Activated naive CD4-positive, alpha-beta T cell treated with Interleukin-2 at 50 U/mL for 16 hours (primary cell): Measurements from ENCODE around the gene LIN52.
"Not testable (repeated sequence)": the region's sequence is repeated elsewhere in the genome, so short reads cannot be mapped to it uniquely, and the experiment has no call there.

ENCODE experiments used
- DNase-seq: peaks from one replicate; pipeline ENCODE4 v3.0.0-alpha.2; 2020

Gene LIN52

GRCh38 chr14:74111395-74112216, 26.9 kb downstream of the LIN52 start:
- not testable (repeated sequence) for DNase-seq

GRCh38 chr14:74125487-74125886, 40.7 kb downstream of the LIN52 start:
- not testable (repeated sequence) for DNase-seq

DNA sequence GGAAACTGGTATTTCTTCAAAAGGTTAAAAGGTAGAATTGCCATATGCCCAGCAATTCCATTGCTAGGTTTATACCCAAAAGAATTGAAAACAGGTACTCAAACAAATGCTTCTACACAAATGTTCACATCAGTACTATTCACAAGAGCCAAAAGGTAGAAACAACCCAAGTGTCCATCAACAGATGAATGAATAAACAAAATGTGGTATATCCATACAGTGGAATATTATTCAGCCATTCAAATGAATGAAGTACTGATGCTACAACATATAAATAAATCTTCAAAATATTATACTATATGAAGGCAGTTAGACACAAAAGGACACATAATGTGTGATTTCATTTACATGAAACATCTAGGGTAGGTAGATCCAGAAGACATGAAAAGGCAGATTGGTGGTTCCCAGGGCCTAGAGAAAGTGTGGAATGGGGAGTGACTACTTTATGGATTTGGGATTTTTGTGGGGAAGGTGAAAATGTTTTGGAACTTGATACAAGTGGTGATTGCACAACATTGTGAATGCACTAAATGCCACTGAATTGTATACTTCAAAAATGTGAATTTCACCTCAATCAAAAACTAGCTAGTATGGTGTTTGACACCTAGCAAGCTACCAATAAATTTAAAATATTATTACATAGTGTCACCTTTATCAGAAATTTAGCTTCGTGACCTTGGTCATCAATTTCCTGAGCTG, 41.7 kb downstream of the LIN52 start:
- DNase-seq: no peak

DNA sequence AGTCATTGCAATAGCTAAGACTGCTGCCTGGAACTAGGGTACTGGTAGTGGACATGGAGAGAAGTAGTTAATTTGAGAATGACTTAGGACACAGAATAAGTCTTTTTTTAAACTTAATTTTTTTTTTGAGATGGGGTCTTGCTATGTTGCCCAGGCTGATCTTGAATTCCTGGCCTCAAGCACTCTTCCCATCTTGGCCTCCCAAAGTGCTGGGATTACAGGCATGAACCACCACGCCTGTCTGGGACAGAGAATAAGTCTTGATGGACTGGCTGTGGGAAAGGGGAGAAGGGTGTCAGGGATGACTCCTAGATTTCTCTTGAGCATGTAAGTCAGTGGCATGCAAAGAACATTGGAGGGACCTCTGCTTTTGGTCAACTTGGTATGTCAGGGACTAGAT, 42.9 kb downstream of the LIN52 start:
- no peak for DNase-seq

GRCh38 chr14:74133833-74134481, 49.2 kb downstream of the LIN52 start:
- DNase-seq: no peak

GRCh38 chr14:74134484-74134883, 49.7 kb downstream of the LIN52 start:
- DNase-seq: no peak

DNA sequence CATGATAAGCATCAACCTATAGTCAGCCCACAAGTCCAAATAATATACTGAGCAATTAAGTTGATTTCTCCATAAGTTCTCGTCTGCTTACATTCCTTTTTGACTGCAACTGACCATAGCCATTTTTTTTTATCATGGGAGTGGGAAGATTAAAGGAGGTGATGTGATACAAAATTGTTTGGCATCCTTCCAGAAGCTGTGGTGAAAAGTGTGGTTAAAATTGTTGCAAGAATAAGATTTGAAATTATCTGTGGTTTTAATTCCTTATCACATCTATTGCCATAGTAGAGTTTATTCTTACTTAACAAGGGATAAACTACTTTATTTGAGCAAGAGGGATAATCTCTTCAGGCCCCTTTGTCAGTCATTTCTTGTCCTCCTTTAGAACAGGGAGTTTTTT, 50.7 kb downstream of the LIN52 start:
- no peak for DNase-seq

DNA sequence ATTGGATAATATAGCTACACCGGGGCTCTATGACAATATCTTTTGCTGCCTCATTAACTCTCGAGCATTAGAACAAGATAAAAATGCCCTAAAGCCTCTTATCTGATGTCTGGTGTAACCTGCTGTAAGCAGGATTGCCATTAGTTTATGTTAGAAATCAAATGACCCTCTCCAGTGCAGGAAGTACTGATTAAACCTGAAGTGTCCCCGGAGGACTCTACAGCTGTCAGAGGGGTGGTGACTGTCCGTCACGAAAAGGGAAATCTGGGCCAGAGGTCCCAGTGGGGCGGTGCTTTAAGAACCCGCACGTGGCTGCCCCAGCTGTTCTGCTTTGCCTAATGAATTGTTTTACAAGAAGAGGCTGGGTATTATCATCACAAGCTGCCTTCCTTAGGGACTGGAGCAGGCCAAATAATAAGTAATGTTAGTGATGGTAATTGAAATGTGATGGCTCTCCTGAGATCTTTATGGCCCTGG, 55.7 kb downstream of the LIN52 start:
- DNase-seq: no peak

DNA sequence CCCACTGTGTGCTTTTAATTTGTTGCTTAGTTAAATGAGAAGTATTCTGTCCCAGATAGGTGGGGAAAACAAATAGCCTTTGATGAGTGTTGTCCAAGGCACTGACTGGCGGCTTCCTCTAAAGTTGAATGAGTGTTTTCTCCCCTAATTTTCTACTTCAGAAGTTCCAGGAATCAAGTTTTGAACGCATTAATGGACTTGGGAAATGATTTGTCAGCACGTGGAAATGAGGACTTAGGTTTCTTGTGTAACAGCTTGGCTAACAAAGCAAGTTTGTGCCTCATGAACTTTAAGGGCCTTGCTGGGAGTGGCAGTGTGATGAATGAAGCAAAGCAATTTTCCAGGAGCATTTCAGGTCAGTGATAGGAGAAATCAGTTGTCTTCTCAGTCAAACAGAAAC, 56.9 kb downstream of the LIN52 start:
- DNase-seq: no peak

DNA sequence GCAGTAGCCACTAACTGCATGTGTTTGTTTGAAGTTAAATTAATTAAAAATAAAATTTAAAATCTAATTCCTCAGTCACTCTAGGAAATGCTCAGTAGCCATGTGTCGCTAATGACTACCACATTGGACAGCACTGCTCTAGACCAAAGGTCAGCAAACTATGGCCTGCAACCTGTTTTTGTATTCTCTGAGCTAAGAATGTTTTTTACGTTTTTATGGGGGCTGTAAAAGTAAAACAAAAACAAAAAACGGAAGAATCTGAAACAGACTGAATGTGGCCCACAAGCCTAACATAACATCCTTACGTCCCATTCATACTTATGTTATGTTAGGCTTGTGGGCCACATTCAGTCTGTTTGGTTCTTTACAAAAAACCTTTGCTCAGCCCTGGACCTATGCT, 57.8 kb downstream of the LIN52 start:
- no peak for DNase-seq

DNA sequence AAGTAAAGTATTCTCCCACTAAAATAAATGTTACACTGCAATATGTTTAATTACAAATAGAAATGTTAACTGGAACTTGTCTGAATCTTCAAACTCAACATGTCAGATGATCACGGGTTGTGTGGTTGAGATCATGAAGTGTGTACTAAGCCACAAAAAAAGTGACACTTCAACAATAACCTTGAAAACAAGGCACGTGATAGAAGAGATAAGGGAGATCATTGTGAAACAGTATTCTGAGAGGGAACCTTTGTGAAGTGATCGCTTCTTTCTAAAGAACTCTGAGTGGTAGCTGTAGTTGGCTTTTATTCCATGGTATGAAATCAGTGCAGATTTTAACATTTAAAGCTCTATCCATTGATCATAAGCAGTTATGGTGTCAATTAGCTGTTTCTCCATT, 60.0 kb downstream of the LIN52 start:
- DNase-seq: no peak

GRCh38 chr14:74147571-74147970, 62.8 kb downstream of the LIN52 start:
- no peak for DNase-seq

- no peak for DNase-seq
Observed at GRCh38 chr14:74148705-74149104, 63.9 kb downstream of the LIN52 start.

GRCh38 chr14:74155287-74155686, 70.5 kb downstream of the LIN52 start:
- DNase-seq: no peak

DNA sequence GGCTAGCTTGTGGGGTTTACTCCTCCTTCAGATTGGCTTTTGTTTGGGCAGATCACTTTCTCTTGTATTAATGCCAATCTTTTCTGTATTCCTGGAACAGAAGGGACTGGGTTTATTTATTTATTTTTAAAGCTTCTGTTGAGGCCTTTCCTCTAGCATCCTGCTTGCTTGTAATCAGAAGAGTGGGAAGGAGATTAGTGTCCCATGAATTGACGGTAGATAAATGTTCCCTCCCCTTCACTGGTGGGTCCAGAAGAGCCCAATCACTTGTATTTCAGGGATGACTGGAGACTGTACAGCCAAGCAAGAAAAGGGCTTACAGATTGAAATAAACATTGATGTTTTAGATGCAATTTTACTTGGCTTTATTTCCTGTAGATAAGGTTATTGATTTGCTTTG, 71.0 kb downstream of the LIN52 start:
- no peak for DNase-seq

DNA sequence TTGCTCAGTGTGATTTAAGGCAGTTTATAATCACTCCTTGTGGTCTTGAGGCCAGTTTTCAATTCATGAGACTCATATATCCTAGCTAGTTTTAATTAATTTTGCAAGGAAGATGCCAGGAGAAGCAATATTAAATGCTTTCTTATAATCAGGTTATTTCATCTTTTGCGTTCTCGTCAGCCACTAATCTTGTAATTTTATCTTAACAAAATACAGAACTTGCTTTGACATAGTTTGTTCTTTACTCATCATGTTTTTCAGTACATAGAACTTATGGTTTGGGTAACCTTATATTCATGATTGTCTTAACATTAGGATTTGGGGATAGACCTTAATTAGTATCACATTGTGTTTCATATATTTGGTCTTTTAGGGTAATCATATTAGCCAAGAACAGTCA, 76.0 kb downstream of the LIN52 start:
- no peak for DNase-seq

DNA sequence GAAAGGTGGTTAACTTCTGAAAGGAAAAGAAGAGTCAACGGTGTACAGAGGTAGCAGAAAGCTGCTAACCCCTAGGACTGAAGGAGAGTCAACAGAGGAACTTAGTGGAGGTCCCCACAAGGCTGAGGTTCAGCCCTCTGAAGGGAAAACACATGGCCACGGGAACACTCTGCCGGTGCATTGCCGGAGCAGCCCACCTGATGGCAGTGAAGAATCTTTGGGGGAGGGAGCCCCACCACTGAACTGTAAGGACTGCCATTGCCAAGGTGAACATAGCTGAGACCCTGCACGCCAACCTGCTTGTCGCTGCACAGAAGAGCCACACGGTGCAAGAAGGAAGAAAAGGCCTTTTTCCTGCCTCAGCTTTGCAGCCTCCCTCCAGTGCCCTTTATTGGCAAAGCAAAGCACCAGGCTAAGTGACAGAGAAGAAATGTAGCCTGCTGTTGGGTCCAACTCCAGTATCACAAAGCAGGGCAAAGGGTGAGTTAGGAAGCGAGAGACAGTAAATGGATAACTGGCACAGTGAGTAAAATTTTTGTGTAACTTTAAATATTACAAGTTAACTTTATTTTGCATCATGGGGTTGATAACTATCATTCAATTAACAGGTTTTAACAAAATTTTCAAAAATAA, 76.9 kb downstream of the LIN52 start:
- no peak for DNase-seq

GRCh38 chr14:74169906-74170305, 85.2 kb downstream of the LIN52 start:
- no peak for DNase-seq

- DNase-seq: no peak
Observed at GRCh38 chr14:74176400-74176793, 91.6 kb downstream of the LIN52 start.

DNA sequence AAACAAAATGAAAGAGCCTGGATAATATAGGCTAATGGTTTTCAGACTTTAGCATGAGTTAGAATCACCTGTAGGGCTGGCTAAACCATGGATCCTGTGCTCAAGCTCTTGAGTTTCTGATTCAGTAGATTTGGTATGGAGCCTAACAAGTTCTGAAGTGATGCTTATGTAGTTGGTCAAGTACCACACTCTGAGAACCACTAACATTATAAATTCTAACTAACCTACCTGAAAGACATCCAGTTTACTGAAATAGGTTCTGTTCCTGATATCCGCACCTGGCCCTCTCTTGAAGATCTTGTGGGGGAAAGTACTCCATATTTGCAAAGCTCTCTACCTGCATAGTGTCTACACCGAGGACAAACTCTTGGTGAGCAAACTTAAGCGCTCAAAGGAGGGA, 95.1 kb downstream of the LIN52 start:
- DNase-seq: no peak

DNA sequence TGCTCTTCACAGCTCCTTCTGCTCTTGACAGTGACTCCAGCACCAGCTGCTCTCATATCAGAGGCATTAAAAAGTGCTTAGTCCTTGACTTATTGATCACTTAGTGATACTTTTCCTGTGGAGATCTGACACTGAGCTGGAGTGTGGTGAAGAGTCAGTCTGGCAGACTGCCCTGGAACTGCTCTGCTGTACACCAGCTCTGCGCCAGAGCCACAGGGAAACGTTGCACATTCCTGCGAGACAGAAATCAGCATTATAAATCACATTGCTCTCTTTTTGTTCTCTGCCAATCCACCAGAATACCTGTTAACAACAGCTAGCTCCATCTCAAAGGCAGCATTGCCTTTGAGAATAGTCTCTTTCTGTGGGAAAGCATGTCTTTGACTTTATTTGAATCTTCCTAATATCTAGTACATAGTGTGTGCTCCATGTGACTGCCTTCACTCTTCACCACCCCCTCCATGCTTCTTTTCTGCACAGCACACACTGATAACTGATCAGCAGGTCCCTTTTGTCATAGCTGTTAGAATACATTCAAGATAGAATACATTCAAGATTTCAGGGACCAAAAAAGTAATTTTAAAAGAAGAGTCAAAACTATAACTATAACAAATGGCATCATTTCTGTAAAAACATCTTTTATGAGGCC, 106.3 kb downstream of the LIN52 start:
- DNase-seq: no peak

DNA sequence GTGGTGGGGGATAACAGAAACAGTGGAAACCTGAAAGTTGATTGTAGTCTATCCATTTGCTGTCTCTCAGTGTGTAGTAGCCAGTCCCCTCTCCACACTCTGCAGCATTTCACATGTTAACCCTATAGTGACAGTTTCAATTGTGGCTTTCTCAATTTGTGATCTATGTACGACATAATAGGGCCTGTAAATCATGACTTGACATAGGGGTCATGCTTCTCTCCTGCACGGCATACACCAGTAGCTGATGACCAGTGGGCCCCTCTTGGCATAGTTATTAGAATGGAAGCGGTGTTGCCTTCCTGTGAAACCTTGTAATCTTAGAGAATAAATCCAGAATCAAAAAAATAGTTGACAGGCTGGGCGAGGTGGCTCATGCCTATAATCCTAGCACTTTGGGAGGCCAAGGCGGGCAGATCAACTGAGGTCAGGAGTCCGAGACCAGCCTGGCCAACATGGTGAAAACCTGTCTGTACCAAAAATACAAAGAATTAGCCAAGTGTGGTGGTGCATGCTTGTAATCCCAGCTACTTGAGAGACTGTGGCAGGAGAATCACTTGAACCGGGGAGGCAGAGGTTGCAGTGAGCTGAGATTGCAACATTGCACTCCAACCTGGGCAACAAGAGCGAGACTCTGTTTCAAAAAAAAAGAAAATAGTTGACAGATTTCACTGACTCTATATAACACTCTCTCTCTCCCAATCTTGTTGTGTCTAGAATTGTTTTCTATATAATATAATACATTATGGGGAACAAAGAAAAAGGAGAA, 109.9 kb downstream of the LIN52 start:
- DNase-seq: no peak
